Measurements from ENCODE around the gene CBLN4.

DNA sequence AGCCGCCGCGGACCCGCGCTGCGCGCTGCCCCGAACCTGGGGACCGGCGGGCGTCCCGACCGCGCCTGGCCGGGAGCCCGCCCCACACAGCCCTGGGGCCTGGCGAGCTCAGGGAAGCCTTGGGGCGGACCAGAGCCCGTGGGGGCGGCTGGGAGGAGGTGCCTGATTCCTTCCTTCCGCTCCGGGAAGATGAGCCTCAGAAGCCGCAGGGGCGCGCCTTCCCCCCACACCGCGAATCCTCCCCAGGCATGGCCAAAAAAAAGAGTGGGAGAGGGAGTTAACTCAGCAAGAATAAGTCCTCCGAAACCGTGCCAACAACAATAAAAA, at the start of gene CBLN4:
- TF ChIP-seq, protein P1, sequence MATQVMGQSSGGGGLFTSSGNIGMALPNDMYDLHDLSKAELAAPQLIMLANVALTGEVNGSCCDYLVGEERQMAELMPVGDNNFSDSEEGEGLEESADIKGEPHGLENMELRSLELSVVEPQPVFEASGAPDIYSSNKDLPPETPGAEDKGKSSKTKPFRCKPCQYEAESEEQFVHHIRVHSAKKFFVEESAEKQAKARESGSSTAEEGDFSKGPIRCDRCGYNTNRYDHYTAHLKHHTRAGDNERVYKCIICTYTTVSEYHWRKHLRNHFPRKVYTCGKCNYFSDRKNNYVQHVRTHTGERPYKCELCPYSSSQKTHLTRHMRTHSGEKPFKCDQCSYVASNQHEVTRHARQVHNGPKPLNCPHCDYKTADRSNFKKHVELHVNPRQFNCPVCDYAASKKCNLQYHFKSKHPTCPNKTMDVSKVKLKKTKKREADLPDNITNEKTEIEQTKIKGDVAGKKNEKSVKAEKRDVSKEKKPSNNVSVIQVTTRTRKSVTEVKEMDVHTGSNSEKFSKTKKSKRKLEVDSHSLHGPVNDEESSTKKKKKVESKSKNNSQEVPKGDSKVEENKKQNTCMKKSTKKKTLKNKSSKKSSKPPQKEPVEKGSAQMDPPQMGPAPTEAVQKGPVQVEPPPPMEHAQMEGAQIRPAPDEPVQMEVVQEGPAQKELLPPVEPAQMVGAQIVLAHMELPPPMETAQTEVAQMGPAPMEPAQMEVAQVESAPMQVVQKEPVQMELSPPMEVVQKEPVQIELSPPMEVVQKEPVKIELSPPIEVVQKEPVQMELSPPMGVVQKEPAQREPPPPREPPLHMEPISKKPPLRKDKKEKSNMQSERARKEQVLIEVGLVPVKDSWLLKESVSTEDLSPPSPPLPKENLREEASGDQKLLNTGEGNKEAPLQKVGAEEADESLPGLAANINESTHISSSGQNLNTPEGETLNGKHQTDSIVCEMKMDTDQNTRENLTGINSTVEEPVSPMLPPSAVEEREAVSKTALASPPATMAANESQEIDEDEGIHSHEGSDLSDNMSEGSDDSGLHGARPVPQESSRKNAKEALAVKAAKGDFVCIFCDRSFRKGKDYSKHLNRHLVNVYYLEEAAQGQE (IDR thresholded peaks at IDR 0.05; ENCODE audit: borderline replicate concordance) = no peak
- TF ChIP-seq, protein P2, sequence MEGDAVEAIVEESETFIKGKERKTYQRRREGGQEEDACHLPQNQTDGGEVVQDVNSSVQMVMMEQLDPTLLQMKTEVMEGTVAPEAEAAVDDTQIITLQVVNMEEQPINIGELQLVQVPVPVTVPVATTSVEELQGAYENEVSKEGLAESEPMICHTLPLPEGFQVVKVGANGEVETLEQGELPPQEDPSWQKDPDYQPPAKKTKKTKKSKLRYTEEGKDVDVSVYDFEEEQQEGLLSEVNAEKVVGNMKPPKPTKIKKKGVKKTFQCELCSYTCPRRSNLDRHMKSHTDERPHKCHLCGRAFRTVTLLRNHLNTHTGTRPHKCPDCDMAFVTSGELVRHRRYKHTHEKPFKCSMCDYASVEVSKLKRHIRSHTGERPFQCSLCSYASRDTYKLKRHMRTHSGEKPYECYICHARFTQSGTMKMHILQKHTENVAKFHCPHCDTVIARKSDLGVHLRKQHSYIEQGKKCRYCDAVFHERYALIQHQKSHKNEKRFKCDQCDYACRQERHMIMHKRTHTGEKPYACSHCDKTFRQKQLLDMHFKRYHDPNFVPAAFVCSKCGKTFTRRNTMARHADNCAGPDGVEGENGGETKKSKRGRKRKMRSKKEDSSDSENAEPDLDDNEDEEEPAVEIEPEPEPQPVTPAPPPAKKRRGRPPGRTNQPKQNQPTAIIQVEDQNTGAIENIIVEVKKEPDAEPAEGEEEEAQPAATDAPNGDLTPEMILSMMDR (IDR thresholded peaks at IDR 0.05; ENCODE audit: poor library complexity, severe bottlenecking) = no peak
- no peak for TF ChIP-seq RAD21 (conservative IDR thresholded peaks at IDR 0.05)
- no peak for TF ChIP-seq SMC3 (conservative IDR thresholded peaks at IDR 0.05; ENCODE audit: poor library complexity)
- no peak for TF ChIP-seq POLR2AphosphoS5 (IDR thresholded peaks at IDR 0.05)
- TF ChIP-seq TAF1 (IDR thresholded peaks at IDR 0.05; ENCODE audit: low read depth) = no peak
- no peak for TF ChIP-seq EZH2 (IDR thresholded peaks at IDR 0.05; ENCODE audit: borderline replicate concordance, insufficient read depth, low read length, poor library complexity, severe bottlenecking)
- TF ChIP-seq MXI1 (conservative IDR thresholded peaks at IDR 0.05; ENCODE audit: poor library complexity, severe bottlenecking) = no peak

Measured in neural cell (in vitro differentiated cells).